AG04450 (cell line): ENCODE results near the gene GHDC. TPM values are rescaled to one million over a fixed set of nuclear protein-coding genes. Genes with fewer than 3 reads are reported as not detected.

Experiments used
- CTCF ChIA-PET: fragments of 300-600, 350-600 bp; formaldehyde crosslinking; extraction: SDS; loops from one replicate; lab custom pipeline; 2022; ENCODE audit warnings: antibody characterized with exemption, inconsistent platforms; lab: Charles Lee
- POLR2A ChIA-PET: fragments of 350-600 bp; formaldehyde crosslinking; extraction: SDS; loops from one replicate; lab custom pipeline; 2021; ENCODE audit warnings: antibody characterized with exemption, inconsistent platforms; lab: Yijun Ruan, JAX
- DNase-seq: peaks from one replicate; pipeline ENCODE4 v3.0.0-alpha.2; 2011; ENCODE audit warnings: low read depth, low spot score
- H3K27ac ChIP-seq: one replicate; pipeline ENCODE4 v1.5.1; 2012; ENCODE audit warnings: low read depth, low read length, control low read depth
- H3K27me3 ChIP-seq: one replicate; pipeline ENCODE4 v1.6.0; 2012; ENCODE audit warnings: low read length; ENCODE audit not compliant: control insufficient read depth, insufficient read depth
- H3K4me3 ChIP-seq: 2 replicates; pipeline ENCODE4 v1.5.1; 2011; ENCODE audit warnings: mild to moderate bottlenecking, low read depth, low read length, control low read depth
- H3K9me3 ChIP-seq: 2 replicates; pipeline ENCODE4 v1.5.1; 2012; ENCODE audit warnings: low read length; ENCODE audit not compliant: control insufficient read depth, insufficient read depth
- polyA plus RNA-seq: library from polyadenylated mRNA; depleted of rRNA; stranded (reverse); fragments of >200 nt; gene quantifications from 2 replicates; pipeline ENCODE4 v1.2.3, GENCODE V29; 2011
- TF ChIP-seq, protein P1 (sequence below): IDR thresholded peaks from 2 replicates; pipeline ENCODE4 v1.5.1; 2011; ENCODE audit warnings: low read depth, low read length, control low read depth, inconsistent platforms

The GHDC gene
- polyA plus RNA-seq, 1 experiment = 5.1 TPM

DNA sequence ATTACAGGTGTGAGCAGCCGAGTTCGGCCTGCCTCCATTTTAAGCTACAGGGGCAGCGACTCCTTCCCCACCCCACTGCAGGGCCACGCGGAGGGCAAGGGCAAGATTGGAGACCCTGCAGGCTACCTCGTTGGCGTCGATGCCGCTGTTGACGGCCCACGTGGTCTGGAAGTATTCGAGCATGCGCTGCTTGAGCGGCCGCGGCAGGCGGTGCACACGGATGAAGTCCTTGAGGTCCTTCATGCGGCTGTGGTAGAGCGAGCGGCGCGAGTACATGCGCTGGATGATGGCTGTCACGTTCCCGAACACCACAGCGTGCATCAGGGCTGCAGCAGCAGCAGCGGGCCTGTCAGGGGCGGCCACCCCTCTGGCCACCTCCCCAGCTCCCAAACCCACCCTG, 24.9 kb downstream of the GHDC start:
- TF ChIP-seq, protein P1, sequence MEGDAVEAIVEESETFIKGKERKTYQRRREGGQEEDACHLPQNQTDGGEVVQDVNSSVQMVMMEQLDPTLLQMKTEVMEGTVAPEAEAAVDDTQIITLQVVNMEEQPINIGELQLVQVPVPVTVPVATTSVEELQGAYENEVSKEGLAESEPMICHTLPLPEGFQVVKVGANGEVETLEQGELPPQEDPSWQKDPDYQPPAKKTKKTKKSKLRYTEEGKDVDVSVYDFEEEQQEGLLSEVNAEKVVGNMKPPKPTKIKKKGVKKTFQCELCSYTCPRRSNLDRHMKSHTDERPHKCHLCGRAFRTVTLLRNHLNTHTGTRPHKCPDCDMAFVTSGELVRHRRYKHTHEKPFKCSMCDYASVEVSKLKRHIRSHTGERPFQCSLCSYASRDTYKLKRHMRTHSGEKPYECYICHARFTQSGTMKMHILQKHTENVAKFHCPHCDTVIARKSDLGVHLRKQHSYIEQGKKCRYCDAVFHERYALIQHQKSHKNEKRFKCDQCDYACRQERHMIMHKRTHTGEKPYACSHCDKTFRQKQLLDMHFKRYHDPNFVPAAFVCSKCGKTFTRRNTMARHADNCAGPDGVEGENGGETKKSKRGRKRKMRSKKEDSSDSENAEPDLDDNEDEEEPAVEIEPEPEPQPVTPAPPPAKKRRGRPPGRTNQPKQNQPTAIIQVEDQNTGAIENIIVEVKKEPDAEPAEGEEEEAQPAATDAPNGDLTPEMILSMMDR = no peak
- Histone ChIP-seq H3K27ac (no peak overlapping the region), H3K27me3 (peaks cover 23% of the 10 kb centered on the region), H3K4me3 (no peak overlapping the region), H3K9me3 (no peaks in the 10 kb centered on the region; the same call in 1 of the 2 replicates)
- no peak for DNase-seq
- POLR2A ChIA-PET = no interaction called here
- CTCF ChIA-PET = no interaction called here

DNA sequence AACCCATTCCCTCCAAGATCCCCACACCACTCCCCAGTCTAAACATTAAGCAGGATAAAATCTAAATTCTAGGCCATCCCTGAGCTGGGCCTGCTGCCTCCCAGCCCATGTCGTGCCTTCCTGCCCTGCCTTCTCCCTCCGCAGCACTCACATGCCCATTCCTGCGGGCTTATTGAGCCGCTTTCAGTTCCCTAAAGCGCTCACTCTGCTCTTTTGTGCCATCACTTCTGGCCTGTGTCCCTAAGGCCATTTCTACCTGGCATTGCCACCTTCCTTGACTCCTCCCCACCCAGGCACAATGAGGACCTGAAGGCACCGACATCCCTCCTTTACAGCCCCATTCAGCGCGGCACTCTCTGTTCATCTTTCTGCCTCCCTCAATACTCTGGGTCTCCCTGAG, 26.5 kb downstream of the GHDC start:
- H3K4me3 ChIP-seq = no peak overlapping the region
- TF ChIP-seq, protein P1 = no peak
- CTCF ChIA-PET = no interaction called here

DNA sequence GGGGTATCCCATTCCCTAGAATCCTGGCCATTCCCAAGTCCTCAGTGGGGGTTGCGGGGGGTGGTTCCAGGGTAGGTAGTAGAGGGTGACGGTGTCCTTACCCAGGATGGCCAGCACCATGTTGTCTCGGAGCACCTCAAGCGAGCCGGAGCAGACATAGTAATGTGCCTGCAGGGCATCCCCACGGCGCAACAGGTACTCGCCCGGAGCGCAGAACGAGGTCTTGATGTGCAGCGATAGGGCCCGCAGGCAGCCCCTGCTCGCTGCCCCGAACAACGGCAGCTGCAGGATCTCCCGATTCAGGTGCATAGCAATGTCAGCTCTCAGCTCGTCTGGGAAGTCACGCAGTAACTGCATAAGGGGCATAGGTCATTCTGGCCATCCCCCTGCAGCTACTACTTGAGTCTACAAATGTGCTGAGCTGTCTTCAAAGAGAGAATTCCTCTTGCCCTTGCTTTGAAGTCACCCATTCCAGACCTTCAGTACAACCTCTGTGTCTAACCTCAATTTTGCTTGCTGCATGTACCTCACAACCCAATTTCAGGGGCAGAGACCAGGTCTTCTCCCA, 28.0 kb downstream of the GHDC start:
- ChIA-PET CTCF (no interaction called here), POLR2A (no interaction called here)
- TF ChIP-seq, protein P1 = no peak
- H3K27ac ChIP-seq = no peak overlapping the region
- H3K9me3 ChIP-seq = no peaks in the 10 kb centered on the region; the same call in 1 of the 2 replicates
- peaks cover 12% of the 10 kb centered on the region for H3K27me3 ChIP-seq
- DNase-seq = no peak
- no peak overlapping the region for H3K4me3 ChIP-seq

More for the DNA sequence above, 26.5 kb downstream of the GHDC start:
- peaks cover 15% of the 10 kb centered on the region for H3K27me3 ChIP-seq
- POLR2A ChIA-PET = interaction anchor here (0.6 kb wide), 1 partner anchor 347 kb away, joined by 4 read pairs; no protein-coding TSS in a partner anchor
- DNase-seq = no peak
- H3K27ac ChIP-seq = no peak overlapping the region
- H3K9me3 ChIP-seq = no peaks in the 10 kb centered on the region; the same call in 1 of the 2 replicates

DNA sequence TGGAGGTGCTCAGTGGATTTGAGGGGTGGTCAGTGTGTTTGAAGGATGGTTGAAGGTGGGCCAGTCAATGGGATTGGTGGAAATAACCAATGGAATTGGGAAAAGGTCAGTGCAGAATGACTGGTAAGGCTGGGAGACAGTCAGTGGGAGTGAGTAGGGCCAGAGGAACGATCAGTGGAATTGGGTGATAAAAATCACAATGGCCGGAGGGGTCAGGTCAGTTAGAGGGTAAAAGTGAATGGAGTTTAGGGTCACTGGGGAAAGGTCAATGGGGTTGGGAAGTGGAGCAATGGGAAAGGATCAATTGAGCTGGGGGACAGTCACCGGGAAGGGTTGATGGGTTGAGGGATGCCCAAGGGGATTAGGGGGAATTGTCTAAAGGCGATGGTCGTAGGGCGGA, 28.5 kb downstream of the GHDC start:
- POLR2A ChIA-PET = no interaction called here

More for the DNA sequence above, 28.5 kb downstream of the GHDC start:
- no peak for DNase-seq
- Histone ChIP-seq H3K27ac (no peak overlapping the region), H3K4me3 (no peak overlapping the region), H3K27me3 (peaks cover 7% of the 10 kb centered on the region), H3K9me3 (no peaks in the 10 kb centered on the region; the same call in 1 of the 2 replicates)
- TF ChIP-seq, protein P1 = no peak
- CTCF ChIA-PET = no interaction called here
